HepG2 (cell line): ENCODE results near the gene VAT1L. TPM values are rescaled to one million over a fixed set of nuclear protein-coding genes. Genes with fewer than 3 reads are reported as not detected.
A peak's percentile ranks its signal among the peaks of the same experiment; 100 is the strongest.

Experiments
- ATAC-seq: fragments of 200-7000 bp; cut with Tn5 transposase; 3 replicates; pipeline ENCODE4 v1.9.1; 2020; ENCODE audit warnings: mild to moderate bottlenecking, moderate library complexity
- BruUV-seq: library from RNA; stranded (reverse); fragments of 400-500 nt; replicated peaks from 2 replicates; lab custom pipeline; 2021; lab: Mats Ljungman, UMichigan
- CTCF ChIA-PET: fragments of 300-600 bp; formaldehyde crosslinking; extraction: SDS; loops from one replicate; lab custom pipeline; 2021; ENCODE audit warnings: low total read pairs, inconsistent platforms, low intra/inter-chr PET ratio; lab: Yijun Ruan, JAX
- POLR2A ChIA-PET: fragments of 350-600 bp; sonication (Branson Sonifier 250); formaldehyde crosslinking; loops from one replicate; lab custom pipeline; 2020; ENCODE audit warnings: antibody characterized with exemption, inconsistent platforms; lab: Yijun Ruan, JAX
- DNase-seq: peaks from one replicate; pipeline ENCODE4 v3.0.0-alpha.2; 2015; ENCODE audit warnings: low spot score
- FAIRE-seq: peaks from 3 replicates; lab custom pipeline; 2011; peaks lifted over from hg19 to GRCh38; lab: Jason Lieb, UNC
- H2AFZ ChIP-seq: one replicate; pipeline ENCODE4 v1.6.1; 2011; ENCODE audit warnings: low read length, inconsistent platforms
- H3K27ac ChIP-seq: fragments of 300-600 bp; 3 replicates; pipeline ENCODE4 v1.8.0; 2011; ENCODE audit warnings: mixed run types, mild to moderate bottlenecking, mixed read lengths, low read length, inconsistent platforms; ENCODE audit not compliant: insufficient read depth; ENCODE audit errors: extremely low read length
- H3K27me3 ChIP-seq, 2 experiments: fragments of 200-600 bp in 1 of 2; 2 replicates in 1 of 2; 3 replicates in 1 of 2; pipeline versions ENCODE4 v1.6.0 to v1.8.0; 2011; ENCODE audit warnings: low read length in 2 of 2, mild to moderate bottlenecking in 2 of 2, moderate library complexity in 2 of 2, inconsistent platforms in 1 of 2; ENCODE audit not compliant: insufficient read depth in 2 of 2, control insufficient read depth in 1 of 2
- H3K36me3 ChIP-seq, 2 experiments: fragments of 200-600 bp in 1 of 2; replicated peaks in 1 of 2; 2 replicates in 1 of 2; 3 replicates in 1 of 2; pipeline versions ENCODE4 v1.5.1 to v1.8.0; 2011; ENCODE audit warnings: low read length in 2 of 2, inconsistent platforms in 1 of 2; ENCODE audit not compliant: insufficient read depth in 2 of 2, control insufficient read depth in 1 of 2
- H3K4me1 ChIP-seq: 2 replicates; pipeline ENCODE4 v1.5.1; 2012; ENCODE audit warnings: low read length, inconsistent platforms; ENCODE audit not compliant: insufficient read depth
- H3K4me2 ChIP-seq: 2 replicates; pipeline ENCODE4 v1.6.0; 2011; ENCODE audit warnings: low read depth, low read length, inconsistent platforms
- H3K4me3 ChIP-seq, 3 experiments: fragments of 200-600 bp in 1 of 3; sonication (generic), shearing (Covaris generic) in 1 of 3; replicated peaks in 1 of 3; 2 replicates each; pipeline ENCODE4 v1.5.1; 2011 to 2016; ENCODE audit warnings: low read length in 3 of 3, inconsistent platforms in 2 of 3, low read depth in 2 of 3, mild to moderate bottlenecking in 2 of 3, control low read depth in 1 of 3, mixed read lengths in 1 of 3; ENCODE audit not compliant: insufficient read depth in 1 of 3
- H3K79me2 ChIP-seq: one replicate; pipeline ENCODE4 v1.6.1; 2011; ENCODE audit warnings: low read length, inconsistent platforms; ENCODE audit not compliant: insufficient read depth
- H3K9ac ChIP-seq: 2 replicates; pipeline ENCODE4 v1.6.0; 2011; ENCODE audit warnings: mild to moderate bottlenecking, low read depth, low read length, inconsistent platforms; ENCODE audit not compliant: insufficient read depth
- H3K9me3 ChIP-seq: 2 replicates; pipeline ENCODE4 v1.5.1; 2012; ENCODE audit warnings: mild to moderate bottlenecking, low read length
- H4K20me1 ChIP-seq: 2 replicates; pipeline ENCODE4 v1.6.0; 2011; ENCODE audit warnings: inconsistent platforms, mild to moderate bottlenecking, low read length, moderate library complexity; ENCODE audit not compliant: insufficient read depth
- CBX5 ChIP-seq: sonication (generic); formaldehyde crosslinking; IDR thresholded peaks from 2 replicates; pipeline ENCODE4 v1.4.0; 2020; ENCODE audit warnings: missing genetic modification reagents, borderline replicate concordance
- CEBPB ChIP-seq: IDR thresholded peaks from 2 replicates; pipeline ENCODE4 v1.6.1; 2011; ENCODE audit warnings: low read depth, low read length, improper control_type of control experiment, borderline replicate concordance
- ERF ChIP-seq: IDR thresholded peaks from 2 replicates; pipeline ENCODE4 v1.6.1; 2018; ENCODE audit warnings: missing biosample characterization, missing genetic modification reagents
- IRF2 ChIP-seq: IDR thresholded peaks from 2 replicates; pipeline ENCODE4 v1.6.1; 2018; ENCODE audit warnings: missing genetic modification reagents, missing compliant biosample characterization
- KDM2A ChIP-seq: sonication (generic); formaldehyde crosslinking; IDR thresholded peaks from 2 replicates; pipeline ENCODE4 v1.4.0; 2020; ENCODE audit warnings: low read depth, missing genetic modification reagents, borderline replicate concordance
- MEIS2 ChIP-seq: sonication (generic); formaldehyde crosslinking; IDR thresholded peaks from 2 replicates; pipeline ENCODE4 v1.9.0; 2021; ENCODE audit warnings: mild to moderate bottlenecking, missing genetic modification reagents
- MIXL1 ChIP-seq: IDR thresholded peaks from 2 replicates; pipeline ENCODE4 v1.6.1; 2016
- NCOR1 ChIP-seq: fragments of 200-600 bp; sonication (generic); IDR thresholded peaks from 2 replicates; pipeline ENCODE4 v1.7.0; 2017; ENCODE audit warnings: antibody characterized with exemption, low read length, borderline replicate concordance
- NKX3-1 ChIP-seq: sonication (generic); formaldehyde crosslinking; IDR thresholded peaks from 2 replicates; pipeline ENCODE4 v1.5.0; 2020; ENCODE audit warnings: missing genetic modification reagents
- REPIN1 ChIP-seq: sonication (generic); formaldehyde crosslinking; IDR thresholded peaks from 2 replicates; pipeline ENCODE4 v1.8.0; 2022; ENCODE audit warnings: missing genetic modification reagents, low read depth, mild to moderate bottlenecking, borderline replicate concordance
- RFXAP ChIP-seq: sonication (generic); formaldehyde crosslinking; IDR thresholded peaks from 2 replicates; pipeline ENCODE4 v1.4.0; 2020; ENCODE audit warnings: missing genetic modification reagents, borderline replicate concordance
- SALL1 ChIP-seq: sonication (generic); formaldehyde crosslinking; IDR thresholded peaks from 2 replicates; pipeline ENCODE4 v1.8.0; 2022; ENCODE audit warnings: mild to moderate bottlenecking, missing genetic modification reagents
- SMC3 ChIP-seq: IDR thresholded peaks from 2 replicates; pipeline ENCODE4 v1.6.1; 2011; ENCODE audit warnings: low read length, improper control_type of control experiment
- XRCC5 ChIP-seq: fragments of 200-400 bp; formaldehyde crosslinking; optimal IDR thresholded peaks from 2 replicates; pipeline ENCODE3; 2017; ENCODE audit warnings: mild to moderate bottlenecking, low read length
- ZC3H4 ChIP-seq: sonication (generic); formaldehyde crosslinking; IDR thresholded peaks from 2 replicates; pipeline ENCODE4 v1.4.0; 2020; ENCODE audit warnings: missing genetic modification reagents, borderline replicate concordance
- ZMYM4 ChIP-seq: sonication (generic); formaldehyde crosslinking; IDR thresholded peaks from 2 replicates; pipeline ENCODE4 v1.8.1; 2023; ENCODE audit warnings: mild to moderate bottlenecking, missing genetic modification reagents
- ZNF343 ChIP-seq: sonication (generic); formaldehyde crosslinking; IDR thresholded peaks from 2 replicates; pipeline ENCODE4 v1.4.0; 2020; ENCODE audit warnings: mild to moderate bottlenecking, missing genetic modification reagents
- ZNF558 ChIP-seq: sonication (generic); formaldehyde crosslinking; IDR thresholded peaks from 2 replicates; pipeline ENCODE4 v1.9.0; 2022; ENCODE audit warnings: mild to moderate bottlenecking, missing genetic modification reagents, borderline replicate concordance
- WGBS: methylation state at CpG from one replicate; pipeline ENCODE4 v1.1.6; 2017; ENCODE audit warnings: low lambda C conversion rate; 5-methylcytosine and 5-hydroxymethylcytosine counted together
- in situ Hi-C: cut with HindIII; loops from 2 replicates; pipeline ENCODE4 v1.10.0; 2017; ENCODE audit warnings: low pct_unique_long_range_greater_than_20kb; ENCODE audit not compliant: extremely low pct_ligation_motif_present
- intact Hi-C: fragments of 100-400 bp; cut with micrococcal nuclease; formaldehyde crosslinking; loops from one replicate; pipeline ENCODE4 v1.10.0; 2022; ENCODE audit not compliant: unreplicated experiment
- polyA plus RNA-seq, 8 experiments: library from polyadenylated mRNA; depleted of rRNA in 3 of 8; stranded (reverse) in 7 of 8; unstranded in 1 of 8; fragments of >200 nt; fragmentation: Illumina TruSeq in 4 of 8; extraction: Trizol in 4 of 8; gene quantifications; 2 replicates each; pipeline versions ENCODE4 v1.2.1 to v1.2.3, GENCODE V29; 2011 to 2016; ENCODE audit warnings: low read depth in 4 of 8, missing spikeins in 1 of 8, mixed read lengths in 1 of 8; ENCODE audit not compliant: insufficient read depth in 1 of 8
- total RNA-seq, 5 experiments: library from RNA; depleted of rRNA; stranded (reverse); fragments of >200 nt; fragmentation: Illumina TruSeq; extraction: Trizol; gene quantifications; 2 replicates each; pipeline ENCODE4 v1.2.3, GENCODE V29; 2016; ENCODE audit warnings: low read depth in 1 of 5
- TF ChIP-seq, protein P1 (sequence below): sonication (generic); formaldehyde crosslinking; IDR thresholded peaks from 2 replicates; pipeline ENCODE4 v1.4.0; 2020; ENCODE audit warnings: missing genetic modification reagents
- TF ChIP-seq, protein P2 (sequence below): sonication (generic); formaldehyde crosslinking; IDR thresholded peaks from 2 replicates; pipeline ENCODE4 v1.4.0; 2020; ENCODE audit warnings: missing genetic modification reagents
- TF ChIP-seq, protein P3 (sequence below): sonication (generic); formaldehyde crosslinking; IDR thresholded peaks from 2 replicates; pipeline ENCODE4 v1.5.0; 2020; ENCODE audit warnings: mild to moderate bottlenecking, missing genetic modification reagents, moderate library complexity

The VAT1L gene
- total and polyA plus RNA-seq, 2 of the 13 experiments (the other 11 are each of a cell fraction or from before 2014, with no cell fraction given) = not detected

DNA sequence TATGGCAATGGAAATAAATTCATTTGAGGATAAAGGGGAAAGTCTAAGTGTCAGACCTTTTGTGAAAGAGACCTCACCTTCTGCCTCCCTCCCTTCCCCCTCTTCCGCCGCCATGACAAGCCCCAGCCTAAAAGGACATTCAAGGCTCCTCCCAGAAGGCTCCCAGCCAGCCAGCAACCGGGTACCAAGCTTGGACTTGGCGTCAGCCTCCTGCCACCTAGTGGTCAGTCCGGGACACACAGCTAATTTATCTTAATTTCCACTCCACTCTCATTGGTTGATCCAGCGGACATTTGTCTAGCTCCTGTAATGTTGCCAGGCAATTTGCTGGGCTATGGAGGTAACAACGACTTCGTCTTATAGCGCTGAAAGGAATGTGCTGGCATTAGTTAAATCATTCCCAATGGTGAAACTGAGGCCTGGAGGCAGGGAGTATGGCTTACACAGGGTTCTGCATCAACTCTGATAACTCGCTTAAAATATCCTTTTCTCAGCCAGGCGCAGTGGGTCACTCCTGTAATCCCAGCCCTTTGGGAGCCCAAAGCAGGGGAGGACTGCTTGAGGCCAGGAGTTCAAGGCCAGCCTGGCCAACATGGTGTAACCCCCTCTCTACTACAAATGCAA is 214.7 kb downstream of the VAT1L start:
- CTCF ChIA-PET = interaction anchor here (0.8 to 1.2 kb wide), 2 partner anchors 327 to 403 kb away, joined by 4 read pairs; no protein-coding TSS in a partner anchor
- BruUV-seq = no TSS peak
- no peak overlapping the region for H3K4me2 ChIP-seq
- TF ChIP-seq NCOR1 = no peak
- TF ChIP-seq REPIN1 (CRISPR knock-in tag) = peak; percentile 54; the same call in 1 of the 2 replicates
- TF ChIP-seq, protein P1, sequence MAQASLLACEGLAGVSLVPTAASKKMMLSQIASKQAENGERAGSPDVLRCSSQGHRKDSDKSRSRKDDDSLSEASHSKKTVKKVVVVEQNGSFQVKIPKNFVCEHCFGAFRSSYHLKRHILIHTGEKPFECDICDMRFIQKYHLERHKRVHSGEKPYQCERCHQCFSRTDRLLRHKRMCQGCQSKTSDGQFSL (CRISPR knock-in tag) = no peak
- TF ChIP-seq SMC3 = peak; percentile 61
- TF ChIP-seq, protein P2, sequence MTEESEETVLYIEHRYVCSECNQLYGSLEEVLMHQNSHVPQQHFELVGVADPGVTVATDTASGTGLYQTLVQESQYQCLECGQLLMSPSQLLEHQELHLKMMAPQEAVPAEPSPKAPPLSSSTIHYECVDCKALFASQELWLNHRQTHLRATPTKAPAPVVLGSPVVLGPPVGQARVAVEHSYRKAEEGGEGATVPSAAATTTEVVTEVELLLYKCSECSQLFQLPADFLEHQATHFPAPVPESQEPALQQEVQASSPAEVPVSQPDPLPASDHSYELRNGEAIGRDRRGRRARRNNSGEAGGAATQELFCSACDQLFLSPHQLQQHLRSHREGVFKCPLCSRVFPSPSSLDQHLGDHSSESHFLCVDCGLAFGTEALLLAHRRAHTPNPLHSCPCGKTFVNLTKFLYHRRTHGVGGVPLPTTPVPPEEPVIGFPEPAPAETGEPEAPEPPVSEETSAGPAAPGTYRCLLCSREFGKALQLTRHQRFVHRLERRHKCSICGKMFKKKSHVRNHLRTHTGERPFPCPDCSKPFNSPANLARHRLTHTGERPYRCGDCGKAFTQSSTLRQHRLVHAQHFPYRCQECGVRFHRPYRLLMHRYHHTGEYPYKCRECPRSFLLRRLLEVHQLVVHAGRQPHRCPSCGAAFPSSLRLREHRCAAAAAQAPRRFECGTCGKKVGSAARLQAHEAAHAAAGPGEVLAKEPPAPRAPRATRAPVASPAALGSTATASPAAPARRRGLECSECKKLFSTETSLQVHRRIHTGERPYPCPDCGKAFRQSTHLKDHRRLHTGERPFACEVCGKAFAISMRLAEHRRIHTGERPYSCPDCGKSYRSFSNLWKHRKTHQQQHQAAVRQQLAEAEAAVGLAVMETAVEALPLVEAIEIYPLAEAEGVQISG (CRISPR knock-in tag) = peak; percentile 36; the same call in 1 of the 2 replicates
- no peak for TF ChIP-seq NKX3-1 (CRISPR knock-in tag)
- TF ChIP-seq KDM2A (CRISPR knock-in tag) = 0 out of 2 replicates have a peak, but pooled peaks have one; percentile 54
- TF ChIP-seq ZC3H4 (CRISPR knock-in tag) = no peak
- TF ChIP-seq MEIS2 (CRISPR knock-in tag) = no peak
- 0 out of 2 replicates have a peak, but pooled peaks have one; percentile 48 for TF ChIP-seq IRF2
- no peak for TF ChIP-seq ZNF343 (CRISPR knock-in tag)
- peak; percentile 52; the same call in 1 of the 2 replicates for TF ChIP-seq CBX5 (CRISPR knock-in tag)
- peak; percentile 79; the same call in 1 of the 2 replicates for TF ChIP-seq RFXAP (CRISPR knock-in tag)
- 0 out of 2 replicates have a peak, but pooled peaks have one; percentile 19 for TF ChIP-seq ERF
- TF ChIP-seq ZMYM4 = peak; percentile 54; the same call in 1 of the 2 replicates
- no peak for TF ChIP-seq CEBPB
- TF ChIP-seq, protein P3, sequence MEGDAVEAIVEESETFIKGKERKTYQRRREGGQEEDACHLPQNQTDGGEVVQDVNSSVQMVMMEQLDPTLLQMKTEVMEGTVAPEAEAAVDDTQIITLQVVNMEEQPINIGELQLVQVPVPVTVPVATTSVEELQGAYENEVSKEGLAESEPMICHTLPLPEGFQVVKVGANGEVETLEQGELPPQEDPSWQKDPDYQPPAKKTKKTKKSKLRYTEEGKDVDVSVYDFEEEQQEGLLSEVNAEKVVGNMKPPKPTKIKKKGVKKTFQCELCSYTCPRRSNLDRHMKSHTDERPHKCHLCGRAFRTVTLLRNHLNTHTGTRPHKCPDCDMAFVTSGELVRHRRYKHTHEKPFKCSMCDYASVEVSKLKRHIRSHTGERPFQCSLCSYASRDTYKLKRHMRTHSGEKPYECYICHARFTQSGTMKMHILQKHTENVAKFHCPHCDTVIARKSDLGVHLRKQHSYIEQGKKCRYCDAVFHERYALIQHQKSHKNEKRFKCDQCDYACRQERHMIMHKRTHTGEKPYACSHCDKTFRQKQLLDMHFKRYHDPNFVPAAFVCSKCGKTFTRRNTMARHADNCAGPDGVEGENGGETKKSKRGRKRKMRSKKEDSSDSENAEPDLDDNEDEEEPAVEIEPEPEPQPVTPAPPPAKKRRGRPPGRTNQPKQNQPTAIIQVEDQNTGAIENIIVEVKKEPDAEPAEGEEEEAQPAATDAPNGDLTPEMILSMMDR (CRISPR knock-in tag) = peak; percentile 90
- TF ChIP-seq XRCC5 = peak; percentile 85
- peak; percentile 18; the same call in 1 of the 2 replicates for TF ChIP-seq SALL1 (CRISPR knock-in tag)
- 0 out of 2 replicates have a peak, but pooled peaks have one; percentile 34 for TF ChIP-seq MIXL1 (CRISPR knock-in tag)
- no peak for TF ChIP-seq ZNF558 (CRISPR knock-in tag)

More for the DNA sequence above, 214.7 kb downstream of the VAT1L start:
- ATAC-seq (peak; percentile 82), FAIRE-seq (peak; percentile 98), DNase-seq (peak; percentile 76)
- POLR2A ChIA-PET = no interaction called here
- no peak overlapping the region for H2AFZ ChIP-seq
- H4K20me1 ChIP-seq = no peaks in the 10 kb centered on the region
- intact Hi-C loops = loop anchor here (1.0 to 10.0 kb wide), 3 partner anchors 52 to 768 kb away; no protein-coding TSS in a partner anchor
- H3K27ac ChIP-seq = no peak overlapping the region
- in situ Hi-C loops = no loop called here
- 18% methylated on average over 11 of the region's 11 CpGs for WGBS
- no peaks in the 10 kb centered on the region for H3K9me3 ChIP-seq
- H3K4me1 ChIP-seq = peaks cover 22% of the 10 kb centered on the region
- no peak overlapping the region for H3K9ac ChIP-seq
- no peak overlapping the region for H3K4me3 ChIP-seq
- no peaks in the 10 kb centered on the region for H3K79me2 ChIP-seq
- no peaks in the 10 kb centered on the region for H3K36me3 ChIP-seq
- no peaks in the 10 kb centered on the region; a peak in 1 of 5 replicates for H3K27me3 ChIP-seq
